OCI-LY7 (cell line): Measurements from ENCODE around the gene GREB1. TPM values are rescaled to one million over a fixed set of nuclear protein-coding genes. Genes with fewer than 3 reads are reported as not detected.

Experiments used
- BruUV-seq: library from RNA; stranded (reverse); fragments of 400-500 nt; replicated peaks from 2 replicates; lab custom pipeline; 2021; lab: Mats Ljungman, UMichigan
- CTCF ChIA-PET: fragments of 300-600 bp; sonication (Branson Sonifier 250); formaldehyde crosslinking; loops from one replicate; lab custom pipeline; 2022; ENCODE audit warnings: antibody characterized with exemption; ENCODE audit not compliant: unreplicated experiment; lab: Charles Lee
- POLR2A ChIA-PET: fragments of 300-600 bp; sonication (Branson Sonifier 250); formaldehyde crosslinking; loops from one replicate; lab custom pipeline; 2022; ENCODE audit warnings: antibody characterized with exemption; lab: Charles Lee
- DNase-seq: peaks from one replicate; pipeline ENCODE4 v3.0.0-alpha.2; 2015; ENCODE audit warnings: low spot score
- H2AFZ ChIP-seq: fragments of 200-600 bp; sonication (generic), shearing (Covaris generic); 2 replicates; pipeline ENCODE4 v1.6.1; 2014; ENCODE audit warnings: mild to moderate bottlenecking, antibody characterized with exemption, low read length, moderate library complexity
- H3K27ac ChIP-seq: fragments of 200-600 bp; sonication (generic); 2 replicates; pipeline ENCODE4 v1.5.1; 2014; ENCODE audit warnings: mixed run types, low read depth, mild to moderate bottlenecking, moderate library complexity, low read length, inconsistent platforms; ENCODE audit not compliant: poor library complexity, severe bottlenecking
- H3K36me3 ChIP-seq: fragments of 200-600 bp; sonication (generic); 2 replicates; pipeline ENCODE4 v1.6.1; 2014; ENCODE audit warnings: mild to moderate bottlenecking, antibody characterized with exemption, low read length, moderate library complexity, mixed read lengths; ENCODE audit not compliant: insufficient read depth
- H3K4me1 ChIP-seq: fragments of 200-600 bp; sonication (generic); 2 replicates; pipeline ENCODE4 v1.5.1; 2014; ENCODE audit warnings: mild to moderate bottlenecking, low read length; ENCODE audit not compliant: insufficient read depth, poor library complexity, severe bottlenecking
- H3K4me2 ChIP-seq: fragments of 200-600 bp; sonication (generic); 2 replicates; pipeline ENCODE4 v1.6.1; 2014; ENCODE audit warnings: mild to moderate bottlenecking, low read length
- H3K4me3 ChIP-seq: fragments of 200-600 bp; sonication (generic); 2 replicates; pipeline ENCODE4 v1.5.1; 2014; ENCODE audit warnings: mild to moderate bottlenecking, low read depth, low read length; ENCODE audit not compliant: poor library complexity, severe bottlenecking
- H3K79me2 ChIP-seq: fragments of 200-600 bp; sonication (generic); 2 replicates; pipeline ENCODE4 v1.6.1; 2016; ENCODE audit warnings: low read depth, mild to moderate bottlenecking, low read length, moderate library complexity, mixed read lengths; ENCODE audit not compliant: insufficient read depth
- H3K9me2 ChIP-seq: fragments of 200-600 bp; sonication (generic); 2 replicates; pipeline ENCODE4 v1.6.1; 2016; ENCODE audit warnings: mild to moderate bottlenecking, low read length, mixed read lengths; ENCODE audit not compliant: insufficient read depth
- H3K9me3 ChIP-seq: fragments of 200-600 bp; sonication (generic); 2 replicates; pipeline ENCODE4 v1.6.1; 2014; ENCODE audit warnings: mild to moderate bottlenecking, mixed run types, low read length, mixed read lengths
- H4K20me1 ChIP-seq: fragments of 200-600 bp; sonication (generic); 2 replicates; pipeline ENCODE4 v1.6.1; 2014; ENCODE audit warnings: mild to moderate bottlenecking, antibody characterized with exemption, low read length, moderate library complexity, mixed read lengths; ENCODE audit not compliant: insufficient read depth
- EZH2phosphoT487 ChIP-seq: fragments of 200-600 bp; sonication (generic); IDR thresholded peaks from 2 replicates; pipeline ENCODE4 v1.6.1; 2018; ENCODE audit warnings: low read depth, borderline replicate concordance, mild to moderate bottlenecking, mixed run types, antibody characterized with exemption, low read length, moderate library complexity, mixed read lengths
- intact Hi-C: fragments of 100-400 bp; cut with micrococcal nuclease; formaldehyde crosslinking; loops from one replicate; pipeline ENCODE4 v1.10.0; 2022; ENCODE audit not compliant: unreplicated experiment
- total RNA-seq, 2 experiments: library from RNA; depleted of rRNA in 1 of 2; stranded (reverse); fragments of >200 nt in 1 of 2; shearing (Covaris generic) in 1 of 2; gene quantifications; 2 replicates each; pipeline ENCODE4 v1.2.3, GENCODE V29; 2014 to 2022
- TF ChIP-seq, protein P1 (sequence below): fragments of 200-600 bp; sonication (generic); conservative IDR thresholded peaks from 2 replicates; pipeline ENCODE4 v1.5.1; 2014; ENCODE audit warnings: mild to moderate bottlenecking, antibody characterized with exemption, low read length, moderate library complexity, mixed read lengths

Gene GREB1
- total RNA-seq, 2 experiments from 2014 or later = 3.5 to 8.4 TPM

DNA sequence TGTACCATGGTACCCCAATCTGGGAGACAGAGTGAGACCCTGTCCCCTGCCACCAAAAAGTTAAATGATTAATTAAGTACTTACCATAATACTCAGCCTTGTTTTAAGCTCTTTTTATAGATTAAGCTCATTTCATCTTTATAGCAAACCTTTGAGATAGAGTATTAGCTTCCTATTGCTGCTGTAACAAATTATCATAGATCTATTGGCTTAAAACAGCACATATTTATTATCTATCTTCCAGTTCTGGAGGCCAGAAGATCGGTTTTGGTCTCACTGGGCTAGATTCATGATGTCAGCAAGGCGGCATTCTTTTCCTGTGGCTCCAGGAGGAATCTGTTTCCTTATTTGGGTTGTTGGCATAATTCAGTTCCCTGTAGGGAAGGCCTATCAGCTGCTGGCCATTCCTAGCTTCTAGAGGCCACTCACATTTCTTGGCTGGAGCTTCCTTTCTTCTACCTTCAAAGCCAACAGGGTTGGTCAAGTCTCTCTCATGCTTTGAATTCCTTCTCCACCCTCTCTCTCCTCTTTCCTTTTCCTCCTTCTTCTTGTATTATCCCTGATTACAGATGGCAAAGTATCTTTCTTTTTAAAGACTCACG lies 13.7 kb upstream of the GREB1 start:
- POLR2A ChIA-PET = no interaction called here
- CTCF ChIA-PET = no interaction called here

DNA sequence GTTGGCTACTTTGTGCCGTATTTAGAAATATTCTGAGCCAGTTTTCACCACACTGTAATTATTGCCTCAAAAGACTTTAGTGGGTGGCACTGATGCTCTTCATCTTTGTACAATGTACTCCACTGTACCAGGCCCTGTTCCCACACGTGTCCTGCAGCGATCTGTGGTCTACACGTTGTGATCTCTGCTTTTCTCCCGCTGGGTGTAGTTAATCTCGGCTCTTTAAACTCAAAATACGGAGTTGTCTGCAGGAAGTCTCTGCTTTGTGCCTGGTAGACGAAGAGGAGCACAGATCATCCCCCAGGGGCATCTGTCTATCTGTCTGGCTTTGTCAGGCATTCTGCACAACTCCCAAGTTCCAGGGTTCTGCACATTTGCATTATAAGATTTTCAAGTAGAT lies 12.1 kb upstream of the GREB1 start:
- intact Hi-C loops = no loop called here
- Histone ChIP-seq H3K4me3 (no peak overlapping the region), H4K20me1 (no peaks in the 10 kb centered on the region), H3K9me2 (no peaks in the 10 kb centered on the region), H3K4me2 (no peak overlapping the region), H3K27ac (no peak overlapping the region), H2AFZ (no peak overlapping the region), H3K36me3 (no peaks in the 10 kb centered on the region), H3K9me3 (no peaks in the 10 kb centered on the region), H3K4me1 (no peaks in the 10 kb centered on the region), H3K79me2 (no peaks in the 10 kb centered on the region)
- ChIA-PET CTCF (no interaction called here), POLR2A (no interaction called here)
- DNase-seq = no peak
- TF ChIP-seq, protein P1, sequence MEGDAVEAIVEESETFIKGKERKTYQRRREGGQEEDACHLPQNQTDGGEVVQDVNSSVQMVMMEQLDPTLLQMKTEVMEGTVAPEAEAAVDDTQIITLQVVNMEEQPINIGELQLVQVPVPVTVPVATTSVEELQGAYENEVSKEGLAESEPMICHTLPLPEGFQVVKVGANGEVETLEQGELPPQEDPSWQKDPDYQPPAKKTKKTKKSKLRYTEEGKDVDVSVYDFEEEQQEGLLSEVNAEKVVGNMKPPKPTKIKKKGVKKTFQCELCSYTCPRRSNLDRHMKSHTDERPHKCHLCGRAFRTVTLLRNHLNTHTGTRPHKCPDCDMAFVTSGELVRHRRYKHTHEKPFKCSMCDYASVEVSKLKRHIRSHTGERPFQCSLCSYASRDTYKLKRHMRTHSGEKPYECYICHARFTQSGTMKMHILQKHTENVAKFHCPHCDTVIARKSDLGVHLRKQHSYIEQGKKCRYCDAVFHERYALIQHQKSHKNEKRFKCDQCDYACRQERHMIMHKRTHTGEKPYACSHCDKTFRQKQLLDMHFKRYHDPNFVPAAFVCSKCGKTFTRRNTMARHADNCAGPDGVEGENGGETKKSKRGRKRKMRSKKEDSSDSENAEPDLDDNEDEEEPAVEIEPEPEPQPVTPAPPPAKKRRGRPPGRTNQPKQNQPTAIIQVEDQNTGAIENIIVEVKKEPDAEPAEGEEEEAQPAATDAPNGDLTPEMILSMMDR = no peak
- no peak for TF ChIP-seq EZH2phosphoT487
- BruUV-seq = no TSS peak

More for the DNA sequence above, 13.7 kb upstream of the GREB1 start:
- no peaks in the 10 kb centered on the region for H4K20me1 ChIP-seq
- no peaks in the 10 kb centered on the region for H3K9me2 ChIP-seq
- TF ChIP-seq EZH2phosphoT487 = no peak
- TF ChIP-seq, protein P1 = no peak
- H3K27ac ChIP-seq = no peak overlapping the region
- no peak for DNase-seq
- no peak overlapping the region for H2AFZ ChIP-seq
- H3K9me3 ChIP-seq = no peaks in the 10 kb centered on the region
- no TSS peak for BruUV-seq
- no peaks in the 10 kb centered on the region for H3K79me2 ChIP-seq
- no peak overlapping the region for H3K4me2 ChIP-seq
- no peaks in the 10 kb centered on the region for H3K4me1 ChIP-seq
- H3K4me3 ChIP-seq = no peak overlapping the region
- H3K36me3 ChIP-seq = no peaks in the 10 kb centered on the region
- intact Hi-C loops = no loop called here

DNA sequence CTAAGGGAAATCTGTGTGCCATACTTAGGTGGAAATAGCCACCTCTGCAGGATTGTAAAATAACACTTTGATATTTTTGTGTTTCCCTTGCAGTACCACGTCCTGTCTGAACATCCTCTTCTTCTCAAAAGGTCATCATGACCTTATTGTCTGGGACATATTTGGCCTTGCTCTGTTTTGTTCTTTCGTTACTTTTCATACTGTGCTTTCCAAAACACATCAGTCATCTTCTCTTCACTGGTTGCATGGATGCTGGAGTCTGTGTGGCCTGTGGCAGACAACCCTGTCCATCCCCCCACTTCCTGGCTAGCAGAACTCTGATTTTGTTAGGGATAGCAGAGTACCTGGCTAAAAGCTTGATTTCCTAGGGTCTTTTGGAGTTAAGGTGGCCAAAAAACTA lies 9.4 kb upstream of the GREB1 start:
- no peak overlapping the region for H3K4me3 ChIP-seq
- H3K4me1 ChIP-seq = no peaks in the 10 kb centered on the region
- TF ChIP-seq, protein P1 = no peak
- no peak for TF ChIP-seq EZH2phosphoT487
- no TSS peak for BruUV-seq
- no peak overlapping the region for H2AFZ ChIP-seq
- H3K79me2 ChIP-seq = no peaks in the 10 kb centered on the region
- H3K9me2 ChIP-seq = no peaks in the 10 kb centered on the region
- H3K9me3 ChIP-seq = no peaks in the 10 kb centered on the region
- H3K27ac ChIP-seq = no peak overlapping the region
- no peaks in the 10 kb centered on the region for H3K36me3 ChIP-seq
- H4K20me1 ChIP-seq = no peaks in the 10 kb centered on the region
- intact Hi-C loops = no loop called here
- no peak for DNase-seq
- ChIA-PET CTCF (no interaction called here), POLR2A (interaction anchor here (0.6 kb wide), 1 partner anchor 117 kb away, joined by 3 read pairs; no protein-coding TSS in a partner anchor)
- H3K4me2 ChIP-seq = no peak overlapping the region
